B cell (primary cell): Measurements from ENCODE around the gene AZU1.

Source experiments
- EZH2 ChIP-seq: IDR thresholded peaks from 2 replicates; pipeline ENCODE4 v1.6.1; 2012; ENCODE audit warnings: borderline replicate concordance, low read depth, mild to moderate bottlenecking, moderate library complexity, low read length; ENCODE audit not compliant: insufficient read depth, poor library complexity, severe bottlenecking
- TF ChIP-seq, protein P1 (sequence below): fragments of 200-600 bp; IDR thresholded peaks from one replicate; pipeline ENCODE4 v1.8.0; 2022; ENCODE audit warnings: antibody characterized with exemption, mild to moderate bottlenecking

DNA sequence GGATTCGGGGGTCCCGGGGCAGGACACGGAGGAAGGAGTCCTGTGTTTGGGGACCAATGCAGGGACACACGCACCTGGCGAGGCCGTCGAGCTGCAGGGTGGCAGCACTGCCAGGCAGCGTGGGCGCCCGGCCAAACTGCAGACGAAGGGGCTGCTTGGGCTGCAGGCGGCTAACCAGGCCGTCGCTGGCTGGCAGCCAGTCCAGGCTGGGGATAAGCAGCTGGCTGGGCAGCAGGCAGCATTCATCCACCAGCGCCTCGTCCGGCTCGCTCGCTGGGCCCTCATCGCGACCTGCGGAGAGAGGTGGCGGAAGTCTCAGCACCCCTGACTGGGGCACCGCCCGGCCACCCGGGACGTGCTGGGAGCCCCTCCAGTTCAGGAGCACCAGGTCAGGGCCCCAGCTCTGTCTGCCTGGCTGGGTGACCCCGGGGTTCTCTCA is 43.3 kb downstream of the AZU1 start:
- TF ChIP-seq, protein P1, sequence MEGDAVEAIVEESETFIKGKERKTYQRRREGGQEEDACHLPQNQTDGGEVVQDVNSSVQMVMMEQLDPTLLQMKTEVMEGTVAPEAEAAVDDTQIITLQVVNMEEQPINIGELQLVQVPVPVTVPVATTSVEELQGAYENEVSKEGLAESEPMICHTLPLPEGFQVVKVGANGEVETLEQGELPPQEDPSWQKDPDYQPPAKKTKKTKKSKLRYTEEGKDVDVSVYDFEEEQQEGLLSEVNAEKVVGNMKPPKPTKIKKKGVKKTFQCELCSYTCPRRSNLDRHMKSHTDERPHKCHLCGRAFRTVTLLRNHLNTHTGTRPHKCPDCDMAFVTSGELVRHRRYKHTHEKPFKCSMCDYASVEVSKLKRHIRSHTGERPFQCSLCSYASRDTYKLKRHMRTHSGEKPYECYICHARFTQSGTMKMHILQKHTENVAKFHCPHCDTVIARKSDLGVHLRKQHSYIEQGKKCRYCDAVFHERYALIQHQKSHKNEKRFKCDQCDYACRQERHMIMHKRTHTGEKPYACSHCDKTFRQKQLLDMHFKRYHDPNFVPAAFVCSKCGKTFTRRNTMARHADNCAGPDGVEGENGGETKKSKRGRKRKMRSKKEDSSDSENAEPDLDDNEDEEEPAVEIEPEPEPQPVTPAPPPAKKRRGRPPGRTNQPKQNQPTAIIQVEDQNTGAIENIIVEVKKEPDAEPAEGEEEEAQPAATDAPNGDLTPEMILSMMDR: no peak
- no peak for TF ChIP-seq EZH2
